ENCODE measurements around the gene TKFC.

- TF ChIP-seq CTCF (conservative IDR thresholded peaks at IDR 0.05), result no peak
- TF ChIP-seq ZFX (IDR thresholded peaks at IDR 0.05), result no peak
Observed at GRCh38 chr11:61384271-61385242, 51.5 kb downstream of the TKFC start.
